Spleen (tissue), 7 donors: Measurements from ENCODE around the gene ABCA6.

ENCODE experiments used
- CTCF ChIP-seq, 11 experiments: fragments of 200-600 bp in 7 of 11; fragments of 450-650 bp in 4 of 11; sonication (generic) in 4 of 11; IDR thresholded peaks in 8 of 11; conservative IDR thresholded peaks in 3 of 11; 1 replicate in 7 of 11; 2 replicates in 4 of 11; pipeline versions ENCODE4 v1.4.0 to v1.8.0; 2016 to 2021; ENCODE audit warnings: antibody characterized with exemption in 11 of 11, inconsistent platforms in 4 of 11, mild to moderate bottlenecking in 1 of 11
- POLR2A ChIP-seq, 3 donors: fragments of 450-650 bp; IDR thresholded peaks; one replicate each; pipeline ENCODE4 v1.5.1; 2017; ENCODE audit warnings: antibody characterized with exemption in 3 of 3, mild to moderate bottlenecking in 1 of 3
- POLR2AphosphoS5 ChIP-seq, 3 donors: sonication (generic); formaldehyde crosslinking; IDR thresholded peaks; one replicate each; pipeline ENCODE4 v1.5.1; 2017; ENCODE audit warnings: antibody characterized with exemption in 3 of 3
- donor health status: DM: no; HTN: no; CAD: no; lungs with moderate emphysema.
- donor health status: DM: no; HTN: no; CAD: no.
- donor health status: DM: no; HTN: no; CAD: no.

- TF ChIP-seq CTCF (IDR thresholded peaks at IDR 0.05 in 8 of 11, conservative IDR thresholded peaks at IDR 0.05 in 3 of 11), result no peak
- no peak for TF ChIP-seq POLR2A (IDR thresholded peaks at IDR 0.05)
- no peak for TF ChIP-seq POLR2AphosphoS5 (IDR thresholded peaks at IDR 0.05)
Observed at GRCh38 chr17:69103557-69104233, 38.0 kb downstream of the ABCA6 start.
